HG02623 (cell line): Measurements from ENCODE around the gene GPR84.
"Not testable (repeated sequence)": the region's sequence is repeated elsewhere in the genome, so short reads cannot be mapped to it uniquely, and the experiment has no call there.

Experiments
- ATAC-seq: cut with Tn5 transposase; IDR thresholded peaks from one replicate; pipeline ENCODE4 v1.9.1; 2021; ENCODE audit warnings: moderate library complexity; ENCODE audit not compliant: unreplicated experiment

GPR84 gene

DNA sequence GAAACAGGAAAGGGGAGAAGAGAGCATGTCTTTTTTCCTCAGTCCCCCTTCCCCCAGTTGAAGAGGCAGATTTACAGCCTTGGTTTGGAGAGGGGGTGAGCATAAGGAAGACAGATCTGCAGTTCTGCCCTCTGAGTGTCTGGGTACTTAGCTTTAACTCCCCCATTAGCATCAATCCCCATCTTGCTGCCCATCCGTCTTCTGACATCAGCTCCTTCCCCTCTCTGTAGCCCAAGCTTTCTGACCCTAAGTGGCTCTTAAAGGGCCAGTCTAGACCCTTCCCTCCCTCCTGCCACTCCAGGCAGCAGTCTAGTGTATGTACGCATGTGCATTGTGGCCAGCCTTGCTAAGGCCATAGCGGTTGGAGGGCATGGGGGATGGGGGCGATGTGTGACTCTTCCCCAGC lies 7.3 kb downstream of the GPR84 start:
- no peak for ATAC-seq

DNA sequence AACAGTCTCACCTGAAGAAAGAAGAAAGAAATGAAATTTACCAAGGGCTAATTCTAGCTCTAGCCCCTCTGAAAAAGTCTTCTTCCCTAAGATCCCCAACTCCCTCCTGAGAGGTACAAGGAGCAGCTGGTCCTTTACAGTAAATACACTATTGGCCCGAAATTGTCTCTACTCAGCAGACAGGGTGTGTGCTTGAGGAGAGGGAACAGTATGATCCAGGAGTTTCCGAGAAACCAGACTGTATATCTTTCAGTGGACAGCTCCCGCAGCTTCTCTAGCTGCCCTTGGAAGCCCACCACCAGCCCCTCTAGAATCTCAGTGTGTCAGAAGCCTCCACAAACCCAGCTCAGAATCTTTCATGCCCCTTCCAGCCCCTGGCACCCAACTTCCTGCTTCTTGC lies 8.1 kb downstream of the GPR84 start:
- no peak for ATAC-seq

DNA sequence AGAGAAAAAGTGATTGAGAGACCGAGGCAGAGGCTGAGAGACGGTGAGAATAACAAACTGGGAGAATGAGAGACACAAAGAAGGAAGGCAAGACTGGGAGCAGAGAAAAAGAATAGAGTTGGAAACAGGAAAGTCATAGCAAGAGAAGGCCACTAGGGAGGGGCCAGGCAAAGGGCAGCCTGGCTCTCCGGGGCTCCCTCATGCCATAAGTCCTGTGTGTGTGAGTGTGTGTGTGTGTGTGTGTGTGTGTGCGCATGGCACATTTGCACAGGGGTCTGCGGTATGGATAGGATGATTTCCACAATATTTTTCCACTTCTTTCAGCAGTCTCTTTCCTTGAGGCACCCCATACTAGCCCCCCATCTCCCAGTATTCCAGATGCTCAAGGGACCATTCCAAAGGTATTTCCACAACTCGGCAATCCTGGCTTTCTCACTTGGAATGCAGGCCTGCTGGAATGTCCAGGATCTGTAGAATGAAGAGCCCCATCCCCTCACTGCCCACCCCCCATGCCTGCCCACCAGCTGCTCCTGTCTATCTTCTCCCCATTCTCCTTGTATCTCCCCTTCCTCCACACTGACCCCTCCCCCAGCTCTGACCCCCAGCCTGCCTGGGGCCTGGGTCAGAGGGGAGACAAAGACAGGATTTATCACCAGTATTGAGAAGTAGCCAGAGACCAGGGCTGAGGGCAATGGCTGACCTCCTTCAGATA lies 9.0 kb downstream of the GPR84 start:
- ATAC-seq: no peak

DNA sequence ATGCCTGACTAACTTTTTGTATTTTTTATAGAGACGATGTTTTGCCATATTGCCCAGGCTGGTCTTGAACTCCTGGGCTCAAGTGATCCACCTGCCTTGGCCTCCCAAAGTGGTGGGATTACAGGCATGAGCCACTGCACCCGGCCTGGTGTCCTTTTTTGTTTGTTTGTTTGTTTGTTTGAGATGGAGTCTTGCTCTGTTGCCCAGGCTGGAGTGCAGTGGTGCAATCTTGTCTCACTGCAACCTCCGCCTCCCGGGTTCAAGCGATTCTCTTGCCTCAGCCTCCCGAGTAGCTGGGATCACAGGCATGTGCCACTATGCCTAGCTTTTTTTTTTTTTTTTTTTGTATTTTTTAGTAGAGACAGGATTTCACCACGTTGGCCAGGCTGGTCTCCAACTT lies 10.0 kb downstream of the GPR84 start:
- ATAC-seq: not testable (repeated sequence)

DNA sequence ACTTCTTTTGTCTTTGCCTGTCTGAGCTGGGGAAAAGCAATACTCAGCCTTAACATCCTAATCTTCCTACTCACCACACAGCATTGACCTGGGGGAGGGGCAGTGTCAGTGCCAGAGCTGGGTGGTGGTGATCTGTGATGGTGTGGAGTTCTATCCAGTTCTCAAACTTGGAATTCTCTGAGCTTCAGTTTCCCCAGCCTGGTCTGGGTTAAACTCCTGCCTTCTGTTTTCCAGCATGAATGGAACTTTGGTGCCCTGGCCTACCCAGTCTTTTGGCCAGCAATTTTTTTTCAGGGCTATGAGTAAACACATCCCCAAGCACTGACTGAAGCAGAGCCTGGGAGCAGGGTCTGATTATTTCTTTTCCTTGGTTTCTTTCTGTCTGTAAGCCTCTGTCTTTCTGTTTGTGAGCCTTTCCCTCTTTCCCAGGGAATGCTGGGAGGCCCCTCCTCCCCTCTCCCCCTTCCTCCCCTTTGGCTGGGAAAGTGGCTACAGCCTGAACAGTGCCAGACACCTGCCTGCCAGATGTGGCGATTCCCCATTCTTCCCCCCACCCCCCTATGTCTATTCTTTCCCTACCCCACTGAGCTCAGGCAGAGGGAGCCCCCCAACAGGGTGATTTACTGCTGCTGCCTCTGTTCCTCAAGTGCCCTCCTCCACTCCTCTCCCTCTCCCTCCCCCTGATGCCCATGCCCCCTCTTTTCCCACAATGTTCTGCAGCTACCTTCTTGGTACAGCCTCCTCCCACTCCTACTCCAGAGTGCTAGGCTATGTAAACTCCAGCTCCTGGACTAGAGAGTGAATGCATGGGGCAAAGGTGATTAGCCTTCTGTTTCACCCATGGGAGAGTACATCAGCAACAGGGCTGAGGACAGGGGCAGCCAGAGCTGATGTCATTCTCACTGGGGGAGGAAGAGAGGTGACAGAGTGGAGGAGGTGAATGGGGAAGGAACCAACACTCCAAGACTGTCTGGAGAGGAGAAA lies 11.1 kb downstream of the GPR84 start:
- no peak for ATAC-seq

DNA sequence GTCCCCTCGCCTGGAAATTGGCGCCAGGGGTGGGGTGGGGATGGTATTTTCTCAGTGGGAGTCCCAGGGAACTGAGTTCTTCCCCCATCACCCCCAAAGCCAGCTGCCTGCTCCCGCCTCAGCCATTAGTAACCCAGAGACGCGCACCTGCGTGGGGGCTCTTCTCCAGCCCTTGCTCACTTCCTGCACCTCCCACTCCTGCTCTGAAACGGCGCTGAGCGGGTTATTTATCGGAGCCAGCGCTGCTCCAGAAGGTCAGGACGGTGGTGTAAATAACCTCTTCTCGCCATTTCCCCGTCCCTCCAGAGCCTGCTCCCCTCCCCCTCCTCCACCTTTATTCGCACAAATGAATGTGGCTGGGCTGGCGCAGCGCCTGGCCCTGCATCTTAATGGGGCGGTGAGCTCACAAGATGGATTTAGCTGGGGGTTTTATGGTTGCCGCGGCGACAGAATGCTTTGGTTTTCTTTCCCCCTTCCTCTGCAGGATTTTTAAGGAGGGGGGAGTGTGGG lies 12.2 kb downstream of the GPR84 start:
- ATAC-seq: no peak

DNA sequence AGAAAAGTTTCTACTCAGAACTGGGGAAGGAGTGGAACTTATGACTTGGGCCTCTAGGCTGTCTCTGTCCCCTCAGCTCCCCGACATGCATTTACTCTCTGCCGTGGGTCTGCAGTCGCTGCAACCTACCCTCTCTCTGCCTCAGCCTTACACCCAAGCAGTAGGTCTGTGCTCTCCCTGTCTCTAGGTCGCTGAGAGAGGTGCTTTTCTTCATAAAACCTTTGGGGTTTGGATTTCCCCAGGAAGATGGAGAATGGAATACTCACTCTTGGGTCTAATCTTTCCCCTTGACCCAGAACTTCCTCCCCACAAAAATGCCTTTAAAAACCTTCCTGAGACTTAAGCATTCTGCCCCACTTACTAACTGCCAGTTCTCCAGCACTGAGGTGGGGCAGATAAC lies 12.9 kb downstream of the GPR84 start:
- ATAC-seq: no peak

DNA sequence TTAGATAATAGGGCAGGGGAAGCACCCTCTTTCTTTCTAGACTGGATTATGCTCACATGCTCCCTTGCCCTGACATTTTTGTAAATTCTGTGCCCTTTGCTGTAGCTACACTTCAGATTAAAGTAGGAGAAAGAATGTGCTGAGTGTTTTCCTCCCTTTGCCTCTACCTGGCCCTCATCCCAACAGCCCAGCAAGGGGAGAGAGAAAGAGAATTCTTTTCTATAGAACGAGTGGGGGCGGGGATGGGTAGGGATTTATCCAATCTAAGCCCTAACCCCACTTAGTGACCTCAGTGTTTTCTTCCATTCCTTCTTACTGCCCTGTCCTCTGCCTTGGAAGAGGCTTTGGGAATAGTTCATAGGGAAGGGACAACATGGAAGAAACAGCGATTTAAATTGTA lies 13.5 kb downstream of the GPR84 start:
- ATAC-seq: no peak

DNA sequence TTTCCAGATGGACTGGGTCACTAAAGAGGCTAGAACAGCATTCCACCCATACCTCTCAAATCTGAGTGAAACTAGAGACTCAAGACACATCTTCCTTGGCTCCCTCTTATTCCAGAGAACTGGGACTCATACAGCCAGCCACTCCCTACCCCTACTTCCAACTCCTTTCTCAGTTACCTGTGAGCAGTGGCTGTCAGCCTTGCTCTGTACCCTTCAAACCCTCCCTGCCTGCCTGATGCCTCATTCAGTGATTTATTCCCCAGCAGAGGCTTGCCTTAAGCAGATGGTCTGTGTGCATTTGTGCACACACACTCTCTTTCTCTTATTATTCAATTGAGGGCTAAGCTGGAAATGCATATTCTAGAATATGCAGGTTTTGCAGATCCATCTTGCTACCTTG lies 14.6 kb downstream of the GPR84 start:
- ATAC-seq: no peak

DNA sequence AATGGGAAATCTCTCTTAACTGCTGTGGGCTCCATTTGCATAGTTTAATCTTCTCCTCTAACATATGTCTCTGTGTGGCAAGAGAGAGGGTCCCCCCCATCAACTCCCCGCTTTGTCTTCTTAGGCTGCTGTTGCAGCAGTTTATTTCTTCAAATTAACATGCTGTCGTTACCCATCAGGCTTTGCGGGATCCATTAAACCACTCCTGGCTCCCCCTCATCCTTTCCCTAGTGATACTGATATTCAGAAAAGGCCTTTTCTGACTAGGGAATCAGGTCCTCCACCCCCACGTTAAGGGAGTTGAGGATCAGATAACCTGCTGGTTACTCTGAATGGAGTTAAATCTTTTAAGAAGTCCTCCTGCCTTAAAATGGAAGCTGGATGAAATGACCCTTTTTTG lies 15.2 kb downstream of the GPR84 start:
- ATAC-seq: no peak

DNA sequence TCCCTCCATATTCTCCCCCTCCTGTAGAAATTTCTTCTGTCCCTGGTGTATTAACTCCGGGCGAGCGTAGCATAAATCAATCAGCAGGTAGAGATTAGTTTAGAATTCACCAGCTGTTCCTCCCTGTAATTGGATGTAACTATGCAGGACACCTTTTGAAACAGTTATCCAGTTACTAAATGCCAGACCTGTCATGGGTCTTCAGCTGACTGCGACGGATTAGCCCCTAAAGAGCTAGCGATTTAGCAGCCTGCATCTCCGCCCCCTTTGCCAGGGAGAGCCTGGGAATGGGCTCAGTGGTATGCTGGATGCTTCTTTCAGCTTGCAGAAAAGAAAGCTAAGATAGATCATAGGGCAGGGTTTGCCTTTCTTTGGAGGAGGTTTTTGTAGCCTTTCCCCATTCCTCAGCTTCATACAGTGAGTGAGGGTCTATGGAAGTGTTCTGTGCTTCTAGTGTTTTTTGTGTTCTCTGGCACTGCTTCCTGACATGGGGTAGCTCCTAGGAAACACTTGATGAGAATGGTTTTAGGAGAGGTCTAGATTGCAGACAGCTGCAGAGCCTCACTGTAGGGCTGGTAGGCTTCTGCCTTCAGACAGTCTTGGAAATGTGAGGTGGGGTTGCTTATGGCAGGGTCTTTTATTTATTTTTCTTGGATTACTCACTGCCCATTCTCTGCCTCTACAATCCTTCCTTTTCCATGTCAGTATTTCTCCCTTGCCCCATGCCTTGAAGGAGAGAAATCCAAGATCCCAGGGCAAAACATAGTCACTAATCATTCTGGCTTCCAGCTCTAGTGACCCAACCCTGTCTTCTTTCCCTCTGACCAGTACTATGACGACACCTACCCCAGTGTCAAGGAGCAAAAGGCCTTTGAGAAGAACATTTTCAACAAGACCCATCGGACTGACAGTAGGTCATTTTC lies 22.6 kb downstream of the GPR84 start:
- no peak for ATAC-seq

DNA sequence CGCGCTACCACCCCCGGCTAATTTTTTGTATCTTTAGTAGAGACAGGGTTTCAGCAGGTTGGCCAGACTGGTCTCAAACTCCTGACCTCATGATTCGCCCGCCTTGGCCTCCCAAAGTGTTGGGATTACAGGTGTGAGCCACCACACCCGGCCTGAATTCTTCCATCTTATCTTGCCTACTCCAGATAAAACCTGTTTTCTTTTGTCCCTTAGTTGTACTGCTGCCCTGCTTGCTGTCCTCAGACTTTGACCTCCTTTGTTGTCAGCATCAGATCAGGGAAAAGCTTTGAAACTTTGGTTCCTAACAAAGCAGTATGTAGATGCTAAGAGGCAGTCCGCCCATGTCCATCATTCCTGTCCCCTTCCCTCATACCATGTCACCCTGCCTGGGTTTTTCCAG lies 23.4 kb downstream of the GPR84 start:
- ATAC-seq: no peak

DNA sequence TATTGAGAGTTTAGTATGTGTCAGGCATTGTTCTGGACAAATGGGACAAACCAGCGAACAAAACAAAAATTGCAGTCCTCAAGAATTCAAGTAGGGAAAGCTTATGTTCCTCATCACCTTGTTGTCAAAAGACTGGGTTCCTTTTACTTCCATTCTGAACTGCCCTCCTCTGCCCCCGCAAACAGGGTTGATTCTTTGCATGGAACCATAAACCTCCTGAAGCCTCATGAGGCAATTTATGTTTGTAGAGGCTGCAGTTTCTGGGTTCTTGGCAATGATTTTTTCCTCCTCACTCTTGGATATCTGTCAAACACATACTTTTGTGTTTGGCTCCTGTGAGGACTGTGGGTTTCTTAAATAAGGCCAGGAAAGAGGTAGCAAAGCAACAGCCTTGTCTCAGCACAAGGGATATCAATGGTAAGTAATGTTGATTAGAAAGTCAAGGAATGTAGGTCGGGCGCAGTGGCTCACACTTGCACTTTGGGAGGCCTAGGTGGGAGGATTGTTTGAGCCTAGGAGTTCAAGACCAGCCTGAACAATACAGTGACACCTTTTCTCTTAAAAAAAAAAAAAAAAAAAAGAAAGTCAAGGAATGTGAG lies 25.5 kb downstream of the GPR84 start:
- ATAC-seq: no peak

DNA sequence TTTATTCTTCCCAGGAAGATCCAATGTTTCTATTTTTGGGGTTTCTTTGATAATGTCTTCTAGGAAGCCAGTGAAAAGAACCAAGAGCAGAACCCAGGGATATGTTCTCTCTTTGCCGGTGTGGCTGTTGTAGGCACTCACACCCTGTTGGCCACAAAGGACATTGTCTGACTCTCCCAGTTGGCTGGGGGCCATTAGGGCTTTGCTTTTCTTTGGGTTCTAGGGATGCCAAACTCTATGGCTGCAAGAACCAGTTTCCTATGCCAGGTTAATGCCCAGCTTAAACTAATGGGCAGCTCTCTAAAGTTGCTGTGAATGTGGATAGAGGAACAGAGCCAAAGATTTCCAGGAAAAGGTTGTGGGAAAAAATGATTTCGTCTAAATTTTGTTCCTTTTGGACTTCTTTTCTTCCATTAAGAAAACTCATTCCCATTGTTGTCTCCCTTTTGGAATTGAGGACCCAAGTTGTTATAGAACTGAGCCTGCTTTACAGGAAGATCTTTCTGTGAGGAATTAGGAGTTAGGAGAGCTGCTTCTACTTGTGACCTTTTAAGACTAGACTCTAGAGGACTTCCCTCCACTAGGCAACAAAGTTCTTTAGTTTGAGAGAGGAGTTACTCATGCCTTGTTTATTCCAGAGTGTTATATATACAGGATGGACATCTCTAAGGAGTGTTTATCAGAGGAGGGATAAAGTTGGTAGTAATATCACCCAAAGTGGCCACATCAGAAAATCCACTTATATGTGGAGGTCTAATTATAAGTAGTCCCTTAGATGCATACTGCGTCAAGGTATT lies 26.2 kb downstream of the GPR84 start:
- ATAC-seq: no peak

DNA sequence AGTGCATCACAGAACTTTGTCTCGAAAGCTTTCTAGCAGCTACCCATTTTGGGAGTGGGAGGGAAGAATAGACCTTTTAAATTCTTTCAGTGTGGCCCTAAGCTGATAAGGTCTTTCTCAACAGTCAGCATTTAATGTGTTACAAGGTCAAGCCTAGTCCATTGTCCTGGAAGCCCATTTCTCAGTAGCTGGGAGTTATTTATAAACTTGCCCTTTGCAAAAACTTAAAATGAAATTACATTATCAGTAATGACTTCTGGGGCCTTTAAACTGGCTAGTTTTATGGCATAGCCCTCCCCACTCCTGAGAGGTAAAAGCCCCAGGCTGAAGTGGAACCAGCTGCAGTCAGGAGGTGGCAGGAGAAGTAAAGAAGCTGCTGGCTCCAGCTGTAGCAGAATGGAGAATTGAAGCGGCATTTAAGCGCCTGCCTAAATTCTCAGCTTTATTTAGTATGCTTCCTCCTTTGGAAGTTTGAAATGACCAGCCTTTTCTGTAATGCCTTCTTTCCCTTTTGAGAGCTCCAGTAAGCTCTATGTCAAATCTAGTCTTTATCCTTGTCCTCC lies 26.9 kb downstream of the GPR84 start:
- no peak for ATAC-seq

DNA sequence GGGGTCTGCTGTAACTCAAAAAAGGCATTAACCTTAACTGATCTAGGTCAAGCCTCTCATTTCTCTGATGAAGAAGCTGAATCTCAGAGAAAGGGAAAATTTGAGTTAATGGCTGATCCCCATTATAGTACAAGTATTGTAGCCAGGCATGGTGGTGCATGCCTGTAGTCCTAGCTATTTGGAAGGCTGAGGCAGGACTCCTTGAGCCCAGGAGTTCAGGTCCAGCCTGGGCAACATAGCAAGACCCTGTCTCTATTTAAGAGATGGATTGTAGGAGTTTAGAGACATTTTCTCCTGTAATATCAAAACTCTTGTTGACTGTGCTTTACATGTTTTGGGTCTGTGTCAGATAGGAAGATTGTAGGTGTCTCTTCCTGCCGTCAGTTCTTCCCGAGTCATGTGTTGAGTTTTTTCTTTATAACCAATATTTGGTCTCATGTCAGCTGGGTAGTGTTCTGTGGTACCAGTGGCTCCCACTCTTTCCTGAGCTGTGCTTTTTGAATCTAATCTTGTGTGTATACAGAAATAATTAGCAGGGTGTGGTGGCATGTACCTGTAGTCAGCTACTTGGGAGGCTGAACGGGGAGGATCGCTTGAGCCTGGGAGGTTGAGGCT lies 30.8 kb downstream of the GPR84 start:
- ATAC-seq: no peak

DNA sequence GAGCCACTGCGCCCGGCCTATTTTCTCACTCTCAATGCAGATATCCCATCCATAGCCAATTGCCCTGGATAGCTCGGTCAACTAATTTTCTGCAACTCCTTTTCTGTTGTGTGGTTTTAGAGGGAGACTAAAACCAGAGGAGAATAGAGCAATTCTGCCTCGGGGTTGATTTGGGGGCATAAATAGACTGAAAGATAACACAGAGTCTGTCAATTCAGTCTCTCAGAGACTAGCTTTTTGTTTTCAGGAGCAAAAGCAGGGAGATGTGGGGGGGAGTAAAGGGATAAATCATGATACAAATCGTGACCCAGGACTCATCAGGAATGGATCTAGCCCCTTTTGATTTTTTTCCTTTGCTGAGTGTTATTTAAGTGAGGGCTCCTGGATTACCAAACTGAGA lies 32.8 kb downstream of the GPR84 start:
- no peak for ATAC-seq

DNA sequence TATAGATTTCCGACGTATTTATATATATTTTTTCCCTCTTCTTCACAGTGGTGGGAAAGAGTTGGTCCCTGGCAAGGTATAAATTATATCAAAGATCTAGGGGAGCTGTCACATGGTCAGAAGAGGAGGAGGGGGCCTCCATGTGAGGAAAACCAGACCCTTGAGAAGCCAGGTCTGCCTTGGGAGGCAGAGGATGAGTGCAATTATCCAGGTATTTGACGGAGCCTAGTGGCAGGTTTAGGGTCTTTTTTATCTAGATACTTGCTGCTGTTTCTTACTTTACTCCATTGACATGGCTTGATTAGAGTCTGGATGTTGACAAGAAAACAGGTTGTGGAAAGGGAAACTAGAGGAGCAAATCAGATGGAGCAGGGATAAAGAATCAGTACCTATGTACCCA lies 33.8 kb downstream of the GPR84 start:
- ATAC-seq: no peak

DNA sequence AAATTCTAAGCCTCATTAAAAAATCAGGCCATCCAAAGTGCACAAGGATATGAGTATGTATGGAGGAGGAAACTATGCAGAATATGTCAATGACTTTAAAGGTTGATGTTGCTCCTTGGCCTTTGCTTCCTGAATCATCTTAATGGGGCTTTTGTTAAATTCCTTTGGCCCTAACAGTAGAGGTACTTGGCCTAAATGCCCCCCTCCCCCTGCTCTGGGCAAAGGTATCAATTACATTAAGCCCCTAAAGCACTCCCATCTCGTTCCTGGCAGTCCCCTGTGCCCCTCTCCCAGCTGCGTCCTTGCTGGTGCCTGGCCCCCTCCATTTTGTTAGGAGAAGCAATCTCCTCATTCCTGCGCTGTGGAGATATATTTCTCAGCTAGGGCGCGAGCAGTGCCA lies 34.5 kb downstream of the GPR84 start:
- no peak for ATAC-seq
